CD4-positive, alpha-beta T cell treated with Interleukin-17A for 1 hour (primary cell): ENCODE results near the gene TRAM2.
A peak's percentile ranks its signal among the peaks of the same experiment; 100 is the strongest.

ENCODE experiments used
- DNase-seq: peaks from one replicate; pipeline ENCODE4 v3.0.0-alpha.2; 2020

TRAM2 gene

GRCh38 chr6:52544602-52545405, 32.1 kb downstream of the TRAM2 start:
- no peak for DNase-seq

GRCh38 chr6:52543729-52544601, 32.9 kb downstream of the TRAM2 start:
- no peak for DNase-seq

GRCh38 chr6:52543262-52543661, 33.6 kb downstream of the TRAM2 start:
- DNase-seq = no peak

DNA sequence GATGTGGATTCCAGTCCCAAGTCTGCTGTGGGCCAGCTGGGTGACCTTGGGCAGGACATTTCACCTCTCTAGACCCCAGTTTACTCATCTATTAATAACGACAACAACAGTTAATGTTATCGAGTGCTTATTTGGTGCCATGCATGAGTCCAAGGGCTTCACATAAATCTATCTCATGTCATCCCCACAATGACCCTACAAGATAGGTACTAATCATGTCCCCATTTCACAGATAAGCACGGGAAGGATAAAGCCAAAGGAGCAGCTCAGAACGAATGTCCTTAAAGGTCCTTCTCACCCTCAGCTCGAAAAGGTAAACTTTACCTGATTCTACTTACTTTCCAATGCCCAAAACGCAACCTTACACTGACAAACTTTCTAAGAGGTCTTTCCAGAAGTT, 35.7 kb downstream of the TRAM2 start:
- no peak for DNase-seq

DNA sequence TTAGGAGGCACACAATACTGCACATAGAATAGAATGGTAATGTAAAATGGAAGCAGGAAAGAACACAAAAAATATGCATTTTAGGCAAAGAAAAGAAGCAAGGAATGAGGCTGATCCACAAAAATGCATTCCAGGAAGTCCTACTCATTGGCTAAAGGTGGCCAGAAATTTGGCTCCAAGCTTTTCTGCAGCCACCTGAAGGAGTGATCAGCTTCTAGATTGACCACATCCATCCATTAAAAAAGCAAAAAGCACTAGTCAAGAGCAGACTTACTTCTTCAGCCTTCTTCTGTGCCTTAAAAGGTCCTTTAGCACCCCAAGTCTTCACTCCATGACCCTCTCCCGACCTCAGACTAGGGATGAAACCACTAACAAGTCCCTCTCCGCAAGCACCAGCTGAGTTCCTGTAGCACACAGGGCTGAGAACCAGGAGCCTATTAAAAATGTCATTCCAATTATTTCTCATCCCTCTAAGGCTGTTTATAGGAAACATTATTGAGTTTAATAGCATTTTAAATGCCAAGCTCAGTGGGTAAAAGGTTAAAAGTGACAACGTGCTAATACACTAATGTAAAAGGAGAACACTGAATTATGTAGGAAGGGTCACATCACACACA, 36.5 kb downstream of the TRAM2 start:
- DNase-seq = no peak

GRCh38 chr6:52539607-52540006, 37.3 kb downstream of the TRAM2 start:
- no peak for DNase-seq

DNA sequence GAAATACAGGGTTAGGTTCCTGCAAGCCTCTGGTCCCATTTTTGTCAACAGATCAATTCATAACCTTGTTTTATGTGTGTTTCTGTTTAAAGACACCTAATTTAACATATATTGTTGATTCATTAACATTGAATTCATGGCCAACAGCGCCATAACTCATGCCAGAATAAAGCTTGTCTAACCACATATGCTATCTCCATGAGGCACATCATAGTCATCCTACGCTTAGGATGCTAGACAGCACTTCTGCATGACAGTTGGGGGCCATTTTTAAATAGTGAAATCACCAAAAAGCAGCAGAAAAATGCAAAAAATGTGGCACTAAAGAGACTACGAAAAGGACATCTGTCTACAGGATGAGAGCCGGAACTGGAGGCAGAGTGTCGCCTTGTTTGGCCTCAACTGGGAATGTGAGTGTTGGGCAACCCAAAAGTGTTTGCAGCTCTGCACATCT, 37.9 kb downstream of the TRAM2 start:
- DNase-seq = no peak

- DNase-seq = no peak
Measured at GRCh38 chr6:52538252-52538900, 38.5 kb downstream of the TRAM2 start.

DNA sequence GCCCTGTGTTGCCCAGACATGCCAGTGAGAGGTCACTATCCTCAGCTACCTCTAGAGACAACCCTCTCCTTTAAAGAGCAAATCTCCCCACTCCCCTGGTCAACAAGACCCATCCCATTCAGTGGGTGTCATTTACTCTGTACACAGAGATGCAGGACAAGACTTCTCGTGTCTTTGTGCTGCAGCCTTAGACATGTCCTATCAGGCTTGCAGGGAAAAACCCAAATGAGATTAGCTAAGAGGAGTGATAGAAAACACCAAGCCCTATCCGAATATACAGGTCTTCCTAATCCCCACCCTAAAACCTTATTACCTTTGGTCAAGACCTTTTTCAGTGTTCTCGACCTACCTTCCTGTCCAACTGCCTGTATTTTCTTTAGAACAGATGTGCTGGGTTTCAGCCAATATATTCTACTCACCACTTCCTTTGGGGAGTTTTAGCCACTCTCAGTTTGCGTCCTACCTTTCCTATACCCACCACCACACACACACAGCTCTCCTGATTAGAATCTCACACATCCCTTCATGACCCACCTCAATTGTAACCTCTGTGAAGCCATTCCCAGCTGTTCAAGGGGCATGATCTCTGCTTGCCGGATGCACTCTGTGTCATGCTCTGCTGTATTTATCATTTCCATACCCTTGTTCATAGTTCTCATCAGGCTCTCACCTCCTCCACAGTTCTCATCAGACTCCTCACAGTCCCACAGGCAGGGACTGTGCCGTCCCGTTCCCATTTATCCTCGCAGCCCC, 39.7 kb downstream of the TRAM2 start:
- DNase-seq = no peak

DNA sequence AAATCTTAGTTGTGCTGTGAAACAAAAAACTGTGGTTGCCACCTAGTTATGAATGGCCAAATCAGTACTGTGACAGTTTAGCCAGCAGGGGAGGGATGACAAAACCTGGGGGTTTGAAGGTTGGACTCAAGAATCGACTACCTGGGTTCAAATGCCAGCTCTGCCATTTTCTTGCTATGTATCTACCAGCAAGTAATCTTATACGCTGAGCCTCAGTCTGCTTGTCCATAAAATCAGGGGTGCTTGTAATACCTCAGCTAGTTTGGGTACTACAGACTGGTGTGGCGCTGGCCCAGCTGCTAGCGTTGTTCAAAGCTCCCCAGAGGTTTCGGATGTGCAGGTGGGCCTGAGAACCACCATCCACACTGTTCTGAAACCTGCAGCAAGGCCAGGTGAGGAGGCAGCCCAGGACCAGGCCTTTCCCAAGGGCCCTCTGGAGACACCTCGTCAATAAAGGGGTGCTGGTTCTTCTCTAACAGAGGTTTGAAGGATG, 40.4 kb downstream of the TRAM2 start:
- no peak for DNase-seq

DNA sequence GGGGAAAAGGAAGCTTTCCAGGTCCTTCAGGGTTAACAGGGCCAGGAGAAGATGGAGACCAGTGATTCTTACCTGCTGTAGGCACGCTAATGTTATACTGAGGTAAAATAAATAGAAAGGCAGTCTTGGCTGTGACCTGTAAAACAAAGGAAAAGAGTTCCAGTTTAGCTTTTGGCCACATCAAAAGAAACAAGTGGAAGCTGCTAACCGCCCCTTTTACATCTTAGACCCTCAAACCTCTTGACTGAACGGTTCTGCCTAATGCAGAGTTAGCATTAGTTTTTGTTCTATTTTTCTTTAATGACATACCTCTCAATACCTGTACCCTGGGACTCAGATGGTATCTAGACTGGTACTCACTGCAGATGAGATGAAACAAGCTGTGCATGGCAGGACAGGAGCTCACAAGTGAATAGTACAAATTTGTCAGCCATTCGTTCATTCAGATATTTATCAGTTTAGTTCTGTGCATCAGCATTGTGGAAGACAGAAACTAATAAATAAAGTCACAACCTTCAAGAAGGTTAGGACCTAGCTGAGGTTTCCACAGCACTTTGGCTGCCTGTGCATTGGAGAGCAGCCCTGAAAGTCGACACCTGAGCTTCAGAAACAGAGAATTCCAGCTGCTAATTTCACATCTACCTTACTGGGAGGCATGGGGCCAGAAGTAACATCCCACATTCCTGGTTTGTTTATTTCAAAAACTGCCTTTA, 41.0 kb downstream of the TRAM2 start:
- peak; percentile 6 for DNase-seq

- no peak for DNase-seq
Measured at GRCh38 chr6:52534966-52535390, 41.9 kb downstream of the TRAM2 start.

DNA sequence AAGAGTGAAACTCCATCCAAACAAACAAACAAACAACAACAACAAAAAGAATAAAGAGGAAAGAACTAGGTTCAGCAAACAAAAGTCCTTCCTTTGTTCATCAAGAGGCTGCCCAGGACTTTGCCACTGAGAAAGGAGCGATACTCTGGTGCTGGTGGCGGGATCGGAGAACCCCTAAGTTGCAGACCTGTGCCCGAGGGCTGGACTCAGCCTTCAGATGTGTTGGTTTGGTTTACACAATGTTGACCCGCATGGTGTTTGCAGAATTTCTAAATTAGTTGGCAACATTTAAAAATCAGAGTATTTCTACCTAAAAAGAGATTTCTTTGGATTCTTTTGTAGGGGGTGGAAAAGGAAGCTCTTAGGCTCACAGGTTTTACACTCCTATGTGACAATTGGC, 42.5 kb downstream of the TRAM2 start:
- DNase-seq = no peak

DNA sequence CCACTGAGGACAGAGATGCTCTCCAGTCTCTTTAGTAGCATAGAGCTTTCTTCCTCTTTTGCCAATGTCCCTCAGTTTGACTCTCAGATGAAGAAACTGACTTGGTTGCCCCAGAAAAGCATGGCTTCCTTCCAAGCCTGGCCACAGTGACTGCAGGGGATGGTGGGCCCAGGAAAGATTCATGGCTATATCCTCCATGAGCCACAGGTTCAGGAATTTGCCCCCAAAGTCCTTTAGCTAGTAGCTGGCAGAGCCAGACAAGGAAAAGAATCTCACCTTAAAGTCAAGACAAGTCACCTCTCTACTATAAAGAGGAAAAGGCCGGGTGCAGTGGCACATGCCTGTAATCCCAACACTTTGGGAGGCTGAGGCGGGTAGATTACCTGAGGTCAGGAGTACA, 43.4 kb downstream of the TRAM2 start:
- no peak for DNase-seq

DNA sequence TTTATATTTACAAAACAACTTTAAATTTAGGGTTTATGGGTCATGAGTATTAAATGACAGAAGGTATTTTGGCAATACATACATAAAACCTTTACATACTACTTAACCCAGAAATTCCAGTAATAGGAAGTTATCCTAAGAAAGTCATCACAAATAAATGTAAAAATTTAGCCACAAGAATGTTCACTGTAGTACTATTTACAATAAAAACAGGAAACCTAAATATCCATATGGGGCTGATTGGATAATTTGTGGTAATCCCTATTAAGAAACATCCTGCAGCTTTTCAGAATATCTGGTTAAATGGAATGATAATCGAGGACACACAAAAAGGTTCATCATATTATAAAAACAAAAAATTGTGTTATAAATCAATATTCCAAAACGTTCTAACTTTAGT, 44.4 kb downstream of the TRAM2 start:
- no peak for DNase-seq

- no peak for DNase-seq
Measured at GRCh38 chr6:52531834-52532233, 45.0 kb downstream of the TRAM2 start.

- DNase-seq = no peak
Measured at GRCh38 chr6:52531396-52531795, 45.5 kb downstream of the TRAM2 start.

DNA sequence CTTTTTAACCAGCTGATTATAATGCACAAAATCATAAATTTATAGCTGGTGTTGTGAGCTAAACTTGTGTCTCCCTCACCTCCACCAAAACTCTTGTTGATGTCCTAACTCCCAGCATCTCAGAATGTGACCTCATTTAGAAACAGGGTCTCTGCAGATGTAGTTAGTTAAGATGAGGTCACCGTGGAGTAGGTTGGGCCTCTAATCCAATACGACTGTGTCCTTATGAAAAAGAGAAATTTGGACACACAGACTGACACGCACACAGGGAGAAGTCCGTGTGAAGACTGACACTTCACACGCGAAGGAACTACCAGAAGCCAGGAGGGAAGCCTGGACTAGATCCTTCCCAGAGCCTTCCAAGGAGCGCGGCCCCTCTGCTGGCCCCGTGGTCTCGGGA, 46.5 kb downstream of the TRAM2 start:
- no peak for DNase-seq

DNA sequence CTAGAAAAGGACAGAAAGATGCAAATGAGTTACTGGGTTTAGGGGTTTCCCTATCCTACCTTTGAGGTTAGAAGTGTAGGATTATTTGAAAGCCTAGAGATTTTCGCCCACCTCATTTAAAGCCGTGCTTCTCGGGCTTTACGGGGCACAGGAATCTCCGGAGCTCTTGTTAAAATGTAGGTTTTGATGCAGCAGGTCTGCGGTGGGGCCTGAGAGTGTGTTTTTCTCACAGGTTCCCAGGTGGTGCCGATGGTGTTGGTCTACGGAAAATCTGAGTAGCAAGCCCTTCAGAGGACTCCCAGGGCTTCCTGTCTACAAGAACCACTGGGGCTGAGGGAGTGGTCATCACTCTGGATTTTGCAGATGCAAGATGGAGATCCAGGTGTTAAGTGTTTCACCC, 47.5 kb downstream of the TRAM2 start:
- no peak for DNase-seq

GRCh38 chr6:52527436-52527835, 49.4 kb downstream of the TRAM2 start:
- no peak for DNase-seq

GRCh38 chr6:52526634-52527033, 50.2 kb downstream of the TRAM2 start:
- DNase-seq = no peak
